Neural cell (in vitro differentiated cells): ENCODE measurements around the gene DIAPH2. TPM values are rescaled to one million over a fixed set of nuclear protein-coding genes. Genes with fewer than 3 reads are reported as not detected.

Experiments
- H2AFZ ChIP-seq: fragments of 200-600, 300-800 bp; sonication (generic), shearing (Covaris generic); 2 replicates; pipeline ENCODE4 v1.6.0; 2014; ENCODE audit warnings: low read depth, mild to moderate bottlenecking, antibody characterized with exemption, low read length, moderate library complexity
- H3F3A ChIP-seq: fragments of 200-600 bp; shearing (Covaris generic); 2 replicates; pipeline ENCODE4 v1.6.1; 2016; ENCODE audit warnings: mild to moderate bottlenecking, moderate library complexity, mixed read lengths, antibody characterized with exemption, low read length; ENCODE audit not compliant: insufficient read depth, poor library complexity, severe bottlenecking
- H3K27ac ChIP-seq: fragments of 200-600, 300-800 bp; sonication (generic), shearing (Covaris generic); 2 replicates; pipeline ENCODE4 v1.5.1; 2014; ENCODE audit warnings: mild to moderate bottlenecking, low read length, moderate library complexity
- H3K27me3 ChIP-seq: fragments of 300-800, 200-600 bp; sonication (generic), shearing (Covaris generic); 2 replicates; pipeline ENCODE4 v1.6.0; 2014; ENCODE audit warnings: mild to moderate bottlenecking, low read depth, low read length, moderate library complexity; ENCODE audit not compliant: insufficient read depth
- H3K36me3 ChIP-seq: fragments of 300-800, 200-600 bp; sonication (generic), shearing (Covaris generic); 2 replicates; pipeline ENCODE4 v1.5.1; 2014; ENCODE audit warnings: mild to moderate bottlenecking, antibody characterized with exemption, low read length, moderate library complexity; ENCODE audit not compliant: insufficient read depth
- H3K4me2 ChIP-seq: fragments of 300-800, 200-600 bp; sonication (generic), shearing (Covaris generic); 2 replicates; pipeline ENCODE4 v1.6.0; 2014; ENCODE audit warnings: mild to moderate bottlenecking, low read length
- H3K4me3 ChIP-seq: fragments of 300-800, 200-600 bp; sonication (generic), shearing (Covaris generic); 2 replicates; pipeline ENCODE4 v1.5.1; 2014; ENCODE audit warnings: mild to moderate bottlenecking, low read length, moderate library complexity
- H3K79me2 ChIP-seq: fragments of 200-600 bp; shearing (Covaris generic); replicated peaks from 2 replicates; pipeline ENCODE4 v1.6.0; 2014; ENCODE audit warnings: mild to moderate bottlenecking, low read length, moderate library complexity; ENCODE audit not compliant: insufficient read depth
- H3K9ac ChIP-seq: fragments of 300-800, 200-600 bp; sonication (generic), shearing (Covaris generic); 2 replicates; pipeline ENCODE4 v1.6.1; 2016; ENCODE audit warnings: mild to moderate bottlenecking, low read length, mixed read lengths
- H3K9me2 ChIP-seq: fragments of 200-600 bp; shearing (Covaris generic); 2 replicates; pipeline ENCODE4 v1.6.1; 2016; ENCODE audit warnings: mild to moderate bottlenecking, low read length, mixed read lengths; ENCODE audit not compliant: insufficient read depth
- H3K9me3 ChIP-seq: fragments of 200-600, 300-800 bp; sonication (generic), shearing (Covaris generic); 2 replicates; pipeline ENCODE4 v1.6.1; 2016; ENCODE audit warnings: mild to moderate bottlenecking, mixed run types, low read length, moderate library complexity, mixed read lengths
- H4K20me1 ChIP-seq: fragments of 200-600 bp; shearing (Covaris generic); 2 replicates; pipeline ENCODE4 v1.6.1; 2016; ENCODE audit warnings: mild to moderate bottlenecking, mixed run types; ENCODE audit not compliant: insufficient read depth
- CTCF ChIP-seq: fragments of 450-650 bp; IDR thresholded peaks from 2 replicates; pipeline ENCODE4 v1.5.1; 2014; ENCODE audit warnings: antibody characterized with exemption, mild to moderate bottlenecking, moderate library complexity; ENCODE audit not compliant: poor library complexity, severe bottlenecking
- EP300 ChIP-seq: fragments of 450-650 bp; conservative IDR thresholded peaks from 2 replicates; pipeline ENCODE4 v1.6.1; 2014; ENCODE audit warnings: antibody characterized with exemption, mild to moderate bottlenecking, moderate library complexity; ENCODE audit not compliant: poor library complexity, severe bottlenecking
- EZH2 ChIP-seq: fragments of 200-600, 300-800 bp; shearing (Covaris generic), sonication (generic); IDR thresholded peaks from 2 replicates; pipeline ENCODE4 v1.6.1; 2014; ENCODE audit warnings: antibody characterized with exemption, low read length, borderline replicate concordance, mild to moderate bottlenecking; ENCODE audit not compliant: insufficient read depth, poor library complexity, severe bottlenecking
- MXI1 ChIP-seq: fragments of 450-650 bp; conservative IDR thresholded peaks from 2 replicates; pipeline ENCODE4 v1.6.1; 2014; ENCODE audit warnings: antibody characterized with exemption, mild to moderate bottlenecking; ENCODE audit not compliant: poor library complexity, severe bottlenecking
- POLR2AphosphoS5 ChIP-seq: IDR thresholded peaks from 2 replicates; pipeline ENCODE4 v1.6.1; 2012
- RAD21 ChIP-seq: fragments of 450-650 bp; conservative IDR thresholded peaks from 2 replicates; pipeline ENCODE4 v1.6.1; 2014; ENCODE audit warnings: antibody characterized with exemption, mild to moderate bottlenecking, moderate library complexity
- SMC3 ChIP-seq: fragments of 450-650 bp; conservative IDR thresholded peaks from 2 replicates; pipeline ENCODE4 v1.6.1; 2014; ENCODE audit warnings: antibody characterized with exemption, mild to moderate bottlenecking, moderate library complexity; ENCODE audit not compliant: poor library complexity
- TAF1 ChIP-seq: IDR thresholded peaks from 2 replicates; pipeline ENCODE4 v1.6.1; 2012; ENCODE audit warnings: low read depth
- polyA plus RNA-seq: library from polyadenylated mRNA; depleted of rRNA; stranded (reverse); fragments of >200 nt; gene quantifications from 2 replicates; pipeline ENCODE4 v1.2.3, GENCODE V29; 2014
- TF ChIP-seq, protein P1 (sequence below): IDR thresholded peaks from 2 replicates; pipeline ENCODE4 v1.6.1; 2012; ENCODE audit warnings: borderline replicate concordance

The DIAPH2 gene
- polyA plus RNA-seq, 1 donor from 2014 or later = 0.07 TPM

- H3K4me3 ChIP-seq = no peak overlapping the region
- H3K9me3 ChIP-seq = no peaks in the 10 kb centered on the region
- no peaks in the 10 kb centered on the region for H3K79me2 ChIP-seq
- H3K9ac ChIP-seq = no peak overlapping the region
- H3K27me3 ChIP-seq = no peaks in the 10 kb centered on the region
- no peaks in the 10 kb centered on the region for H3K9me2 ChIP-seq
- no peaks in the 10 kb centered on the region for H4K20me1 ChIP-seq
- H3K27ac ChIP-seq = no peak overlapping the region
- no peaks in the 10 kb centered on the region for H3F3A ChIP-seq
- H3K36me3 ChIP-seq = no peaks in the 10 kb centered on the region
- no peak overlapping the region for H3K4me2 ChIP-seq
- no peak overlapping the region for H2AFZ ChIP-seq
- TF ChIP-seq, protein P1, sequence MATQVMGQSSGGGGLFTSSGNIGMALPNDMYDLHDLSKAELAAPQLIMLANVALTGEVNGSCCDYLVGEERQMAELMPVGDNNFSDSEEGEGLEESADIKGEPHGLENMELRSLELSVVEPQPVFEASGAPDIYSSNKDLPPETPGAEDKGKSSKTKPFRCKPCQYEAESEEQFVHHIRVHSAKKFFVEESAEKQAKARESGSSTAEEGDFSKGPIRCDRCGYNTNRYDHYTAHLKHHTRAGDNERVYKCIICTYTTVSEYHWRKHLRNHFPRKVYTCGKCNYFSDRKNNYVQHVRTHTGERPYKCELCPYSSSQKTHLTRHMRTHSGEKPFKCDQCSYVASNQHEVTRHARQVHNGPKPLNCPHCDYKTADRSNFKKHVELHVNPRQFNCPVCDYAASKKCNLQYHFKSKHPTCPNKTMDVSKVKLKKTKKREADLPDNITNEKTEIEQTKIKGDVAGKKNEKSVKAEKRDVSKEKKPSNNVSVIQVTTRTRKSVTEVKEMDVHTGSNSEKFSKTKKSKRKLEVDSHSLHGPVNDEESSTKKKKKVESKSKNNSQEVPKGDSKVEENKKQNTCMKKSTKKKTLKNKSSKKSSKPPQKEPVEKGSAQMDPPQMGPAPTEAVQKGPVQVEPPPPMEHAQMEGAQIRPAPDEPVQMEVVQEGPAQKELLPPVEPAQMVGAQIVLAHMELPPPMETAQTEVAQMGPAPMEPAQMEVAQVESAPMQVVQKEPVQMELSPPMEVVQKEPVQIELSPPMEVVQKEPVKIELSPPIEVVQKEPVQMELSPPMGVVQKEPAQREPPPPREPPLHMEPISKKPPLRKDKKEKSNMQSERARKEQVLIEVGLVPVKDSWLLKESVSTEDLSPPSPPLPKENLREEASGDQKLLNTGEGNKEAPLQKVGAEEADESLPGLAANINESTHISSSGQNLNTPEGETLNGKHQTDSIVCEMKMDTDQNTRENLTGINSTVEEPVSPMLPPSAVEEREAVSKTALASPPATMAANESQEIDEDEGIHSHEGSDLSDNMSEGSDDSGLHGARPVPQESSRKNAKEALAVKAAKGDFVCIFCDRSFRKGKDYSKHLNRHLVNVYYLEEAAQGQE = no peak
- TF ChIP-seq CTCF (no peak), MXI1 (no peak), EP300 (no peak), EZH2 (no peak), RAD21 (no peak), SMC3 (no peak), TAF1 (no peak), POLR2AphosphoS5 (no peak)
Measured at GRCh38 chrX:96655947-96656623, 28.6 kb upstream of the DIAPH2 start.

DNA sequence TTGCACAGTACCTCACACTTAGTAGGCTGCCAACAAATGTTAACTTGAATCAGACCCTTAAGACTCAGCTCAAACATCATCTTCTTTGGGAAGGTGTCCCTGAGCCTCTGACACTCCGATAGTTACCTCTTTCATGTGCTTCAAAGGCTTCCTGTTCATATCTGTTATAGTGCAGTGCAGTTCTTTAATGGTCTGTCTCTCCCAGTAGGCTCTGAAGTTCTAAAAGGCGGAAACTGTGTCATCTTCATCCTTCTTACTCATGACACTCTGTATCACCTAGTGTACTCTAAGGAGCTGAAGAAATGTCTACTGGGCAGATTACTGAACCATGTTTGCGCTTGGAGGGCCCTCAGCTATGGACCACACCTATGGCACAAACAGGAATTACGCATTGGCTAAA is 2.1 kb upstream of the DIAPH2 start:
- no peak overlapping the region for H3K27ac ChIP-seq

More for the DNA sequence above, 2.1 kb upstream of the DIAPH2 start:
- Histone ChIP-seq H3K9me2 (no peaks in the 10 kb centered on the region), H2AFZ (no peak overlapping the region), H3K27me3 (peaks cover 10% of the 10 kb centered on the region), H3K4me2 (no peak overlapping the region), H3F3A (no peaks in the 10 kb centered on the region), H3K9me3 (no peaks in the 10 kb centered on the region), H3K79me2 (no peaks in the 10 kb centered on the region), H4K20me1 (no peaks in the 10 kb centered on the region), H3K4me3 (no peak overlapping the region), H3K9ac (no peak overlapping the region), H3K36me3 (no peaks in the 10 kb centered on the region)
- TF ChIP-seq, protein P1 = no peak
- TF ChIP-seq CTCF = no peak
